Colonic mucosa (tissue), 4 donors: Measurements from ENCODE around the gene USO1. TPM values are rescaled to one million over a fixed set of nuclear protein-coding genes. Genes with fewer than 3 reads are reported as not detected.
"Not testable (repeated sequence)": the region's sequence is repeated elsewhere in the genome, so short reads cannot be mapped to it uniquely, and the experiment has no call there.

Source experiments
- DNase-seq: peaks from one replicate; pipeline ENCODE4 v3.0.0-alpha.2; 2020
- H3K27ac ChIP-seq: fragments of 200-600 bp; one replicate; pipeline ENCODE4 v1.8.0; 2021
- H3K27me3 ChIP-seq: fragments of 200-600 bp; one replicate; pipeline ENCODE4 v1.8.0; 2021
- H3K36me3 ChIP-seq: fragments of 200-600 bp; one replicate; pipeline ENCODE4 v1.8.0; 2021
- H3K4me1 ChIP-seq: fragments of 200-600 bp; one replicate; pipeline ENCODE4 v1.8.0; 2021; ENCODE audit warnings: mild to moderate bottlenecking
- H3K4me3 ChIP-seq: fragments of 200-600 bp; one replicate; pipeline ENCODE4 v1.8.0; 2021
- H3K9ac ChIP-seq, 2 donors: one replicate each; pipeline ENCODE4 v1.7.0; 2013; ENCODE audit warnings: control low read depth in 2 of 2, low read depth in 2 of 2, low read length in 2 of 2
- H3K9me3 ChIP-seq: fragments of 200-600 bp; one replicate; pipeline ENCODE4 v1.8.0; 2021
- intact Hi-C: fragments of 100-400 bp; cut with DNase I; formaldehyde crosslinking; loops from one replicate; pipeline ENCODE4 v1.14.1; 2022
- total RNA-seq, 2 donors: library from RNA; stranded (reverse); fragmentation: NEBNext Ultra II Directional in 1 of 2; extraction: Animal tissue kit (Norgen Biotek cat#: 25700) in 1 of 2; gene quantifications; one replicate each; pipeline ENCODE4 v1.2.1, GENCODE V29; 2021
- TF ChIP-seq, protein P1 (sequence below): fragments of 200-600 bp; IDR thresholded peaks from one replicate; pipeline ENCODE4 v1.8.0; 2022; ENCODE audit warnings: antibody characterized with exemption, mild to moderate bottlenecking
- donor health status: healthy.
- donor health status: DM: no; HTN: no; CAD: no.
- donor health status: DM: no; HTN: no; CAD: no.

USO1 gene
- total RNA-seq, 2 donors from 2014 or later: 54.7 to 63.0 TPM

GRCh38 chr4:75845992-75846391, 121.6 kb downstream of the USO1 start:
- DNase-seq: no peak
- no peaks in the 10 kb centered on the region for H3K9me3 ChIP-seq
- H3K27ac ChIP-seq: no peak overlapping the region
- intact Hi-C loops: no loop called here
- no peak overlapping the region for H3K4me3 ChIP-seq
- H3K4me1 ChIP-seq: no peaks in the 10 kb centered on the region
- TF ChIP-seq, protein P1, sequence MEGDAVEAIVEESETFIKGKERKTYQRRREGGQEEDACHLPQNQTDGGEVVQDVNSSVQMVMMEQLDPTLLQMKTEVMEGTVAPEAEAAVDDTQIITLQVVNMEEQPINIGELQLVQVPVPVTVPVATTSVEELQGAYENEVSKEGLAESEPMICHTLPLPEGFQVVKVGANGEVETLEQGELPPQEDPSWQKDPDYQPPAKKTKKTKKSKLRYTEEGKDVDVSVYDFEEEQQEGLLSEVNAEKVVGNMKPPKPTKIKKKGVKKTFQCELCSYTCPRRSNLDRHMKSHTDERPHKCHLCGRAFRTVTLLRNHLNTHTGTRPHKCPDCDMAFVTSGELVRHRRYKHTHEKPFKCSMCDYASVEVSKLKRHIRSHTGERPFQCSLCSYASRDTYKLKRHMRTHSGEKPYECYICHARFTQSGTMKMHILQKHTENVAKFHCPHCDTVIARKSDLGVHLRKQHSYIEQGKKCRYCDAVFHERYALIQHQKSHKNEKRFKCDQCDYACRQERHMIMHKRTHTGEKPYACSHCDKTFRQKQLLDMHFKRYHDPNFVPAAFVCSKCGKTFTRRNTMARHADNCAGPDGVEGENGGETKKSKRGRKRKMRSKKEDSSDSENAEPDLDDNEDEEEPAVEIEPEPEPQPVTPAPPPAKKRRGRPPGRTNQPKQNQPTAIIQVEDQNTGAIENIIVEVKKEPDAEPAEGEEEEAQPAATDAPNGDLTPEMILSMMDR: no peak
- no peaks in the 10 kb centered on the region for H3K36me3 ChIP-seq
- H3K9ac ChIP-seq: no peak overlapping the region
- H3K27me3 ChIP-seq: no peaks in the 10 kb centered on the region

GRCh38 chr4:75848171-75848760, 123.9 kb downstream of the USO1 start:
- H3K36me3 ChIP-seq, H3K4me1 ChIP-seq, H3K27ac ChIP-seq, intact Hi-C loops, H3K9ac ChIP-seq, H3K4me3 ChIP-seq, H3K27me3 ChIP-seq, H3K9me3 ChIP-seq: not testable (repeated sequence)
- peak; percentile 25 for DNase-seq
- TF ChIP-seq, protein P1: peak; percentile 58

DNA sequence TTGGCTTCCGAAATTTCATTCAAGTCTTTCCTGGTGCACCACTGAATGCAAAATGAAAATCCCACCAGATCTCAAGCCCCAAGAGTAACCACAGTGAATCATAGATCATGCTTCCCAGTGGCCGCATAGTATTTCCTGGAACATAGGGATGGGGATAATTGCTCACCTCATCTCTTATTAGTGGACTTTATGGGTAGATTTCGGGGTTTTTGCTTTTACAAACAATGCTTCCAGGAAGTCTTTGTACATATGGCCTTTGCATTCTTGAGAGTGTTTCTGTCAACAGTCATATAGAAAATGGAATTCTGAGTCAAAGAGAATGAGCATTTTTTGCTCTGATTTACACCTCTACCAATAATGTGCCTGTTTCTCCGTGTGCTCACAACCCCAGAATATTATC, 124.5 kb downstream of the USO1 start:
- Histone ChIP-seq H3K27ac (no peak overlapping the region), H3K9me3 (no peaks in the 10 kb centered on the region), H3K27me3 (no peaks in the 10 kb centered on the region), H3K36me3 (no peaks in the 10 kb centered on the region), H3K4me3 (no peak overlapping the region), H3K9ac (no peak overlapping the region), H3K4me1 (no peaks in the 10 kb centered on the region)
- TF ChIP-seq, protein P1: no peak
- DNase-seq: no peak
- intact Hi-C loops: no loop called here

DNA sequence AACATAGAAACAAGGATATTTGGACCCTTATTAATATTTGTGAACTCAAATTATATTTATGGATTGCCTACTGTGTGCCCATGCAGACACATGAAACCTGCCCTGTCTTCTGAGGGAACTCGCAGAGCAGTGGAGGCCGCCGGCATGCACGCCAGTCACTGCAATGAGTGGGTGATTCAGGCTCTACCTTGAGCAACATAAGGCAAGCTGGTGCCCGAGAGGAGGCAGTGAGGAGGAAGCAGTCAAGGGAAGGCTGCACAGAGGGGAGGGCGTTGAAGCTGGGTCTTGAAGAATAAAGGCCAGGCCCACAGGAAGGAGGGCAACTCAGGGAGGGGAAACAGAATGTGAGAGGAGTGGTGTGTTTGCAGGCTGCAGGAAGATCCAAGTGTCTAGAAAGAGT, 125.1 kb downstream of the USO1 start:
- Histone ChIP-seq H3K27me3 (no peaks in the 10 kb centered on the region), H3K4me1 (no peaks in the 10 kb centered on the region), H3K4me3 (no peak overlapping the region), H3K27ac (no peak overlapping the region), H3K36me3 (no peaks in the 10 kb centered on the region), H3K9me3 (no peaks in the 10 kb centered on the region), H3K9ac (no peak overlapping the region)
- TF ChIP-seq, protein P1: no peak
- DNase-seq: no peak
- intact Hi-C loops: no loop called here

- no peaks in the 10 kb centered on the region for H3K9me3 ChIP-seq
- H3K36me3 ChIP-seq: no peaks in the 10 kb centered on the region
- TF ChIP-seq, protein P1: no peak
- no peak overlapping the region for H3K27ac ChIP-seq
- H3K4me3 ChIP-seq: no peak overlapping the region
- no peak overlapping the region for H3K9ac ChIP-seq
- H3K4me1 ChIP-seq: no peaks in the 10 kb centered on the region
- H3K27me3 ChIP-seq: no peaks in the 10 kb centered on the region
- intact Hi-C loops: no loop called here
- DNase-seq: no peak
These were observed 134.3 kb downstream of the USO1 start for GRCh38 chr4:75858721-75859120.
